Measurements from ENCODE around the gene CADM2. TPM values are rescaled to one million over a fixed set of nuclear protein-coding genes. Genes with fewer than 3 reads are reported as not detected.
A peak's percentile ranks its signal among the peaks of the same experiment; 100 is the strongest.

The CADM2 gene
- total and polyA plus RNA-seq, 2 experiments from 2014 or later, result 13.3 to 47.5 TPM

DNA sequence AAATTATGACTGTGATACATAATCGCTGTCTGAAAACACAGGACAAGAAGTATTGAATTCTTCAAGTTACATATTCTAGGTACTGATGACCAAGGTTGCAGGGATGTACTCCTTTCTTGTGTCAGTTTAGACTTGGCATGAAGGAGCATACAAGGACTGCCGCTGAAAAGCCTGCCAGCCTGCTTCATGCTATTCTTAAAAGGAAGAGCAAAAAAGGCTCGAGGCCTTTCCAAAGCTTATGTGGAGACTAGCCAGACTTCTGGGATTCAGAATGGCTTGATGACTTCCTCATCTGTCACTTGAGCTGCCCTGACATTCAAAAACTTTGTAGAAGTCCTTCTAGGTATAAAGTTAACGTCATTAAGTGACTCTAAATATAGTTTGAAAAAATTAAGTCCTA, 92.0 kb downstream of the CADM2 start:
- TF ChIP-seq, protein P1, sequence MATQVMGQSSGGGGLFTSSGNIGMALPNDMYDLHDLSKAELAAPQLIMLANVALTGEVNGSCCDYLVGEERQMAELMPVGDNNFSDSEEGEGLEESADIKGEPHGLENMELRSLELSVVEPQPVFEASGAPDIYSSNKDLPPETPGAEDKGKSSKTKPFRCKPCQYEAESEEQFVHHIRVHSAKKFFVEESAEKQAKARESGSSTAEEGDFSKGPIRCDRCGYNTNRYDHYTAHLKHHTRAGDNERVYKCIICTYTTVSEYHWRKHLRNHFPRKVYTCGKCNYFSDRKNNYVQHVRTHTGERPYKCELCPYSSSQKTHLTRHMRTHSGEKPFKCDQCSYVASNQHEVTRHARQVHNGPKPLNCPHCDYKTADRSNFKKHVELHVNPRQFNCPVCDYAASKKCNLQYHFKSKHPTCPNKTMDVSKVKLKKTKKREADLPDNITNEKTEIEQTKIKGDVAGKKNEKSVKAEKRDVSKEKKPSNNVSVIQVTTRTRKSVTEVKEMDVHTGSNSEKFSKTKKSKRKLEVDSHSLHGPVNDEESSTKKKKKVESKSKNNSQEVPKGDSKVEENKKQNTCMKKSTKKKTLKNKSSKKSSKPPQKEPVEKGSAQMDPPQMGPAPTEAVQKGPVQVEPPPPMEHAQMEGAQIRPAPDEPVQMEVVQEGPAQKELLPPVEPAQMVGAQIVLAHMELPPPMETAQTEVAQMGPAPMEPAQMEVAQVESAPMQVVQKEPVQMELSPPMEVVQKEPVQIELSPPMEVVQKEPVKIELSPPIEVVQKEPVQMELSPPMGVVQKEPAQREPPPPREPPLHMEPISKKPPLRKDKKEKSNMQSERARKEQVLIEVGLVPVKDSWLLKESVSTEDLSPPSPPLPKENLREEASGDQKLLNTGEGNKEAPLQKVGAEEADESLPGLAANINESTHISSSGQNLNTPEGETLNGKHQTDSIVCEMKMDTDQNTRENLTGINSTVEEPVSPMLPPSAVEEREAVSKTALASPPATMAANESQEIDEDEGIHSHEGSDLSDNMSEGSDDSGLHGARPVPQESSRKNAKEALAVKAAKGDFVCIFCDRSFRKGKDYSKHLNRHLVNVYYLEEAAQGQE (IDR thresholded peaks at IDR 0.05; ENCODE audit: unreplicated experiment), result no peak
- TF ChIP-seq, protein P2, sequence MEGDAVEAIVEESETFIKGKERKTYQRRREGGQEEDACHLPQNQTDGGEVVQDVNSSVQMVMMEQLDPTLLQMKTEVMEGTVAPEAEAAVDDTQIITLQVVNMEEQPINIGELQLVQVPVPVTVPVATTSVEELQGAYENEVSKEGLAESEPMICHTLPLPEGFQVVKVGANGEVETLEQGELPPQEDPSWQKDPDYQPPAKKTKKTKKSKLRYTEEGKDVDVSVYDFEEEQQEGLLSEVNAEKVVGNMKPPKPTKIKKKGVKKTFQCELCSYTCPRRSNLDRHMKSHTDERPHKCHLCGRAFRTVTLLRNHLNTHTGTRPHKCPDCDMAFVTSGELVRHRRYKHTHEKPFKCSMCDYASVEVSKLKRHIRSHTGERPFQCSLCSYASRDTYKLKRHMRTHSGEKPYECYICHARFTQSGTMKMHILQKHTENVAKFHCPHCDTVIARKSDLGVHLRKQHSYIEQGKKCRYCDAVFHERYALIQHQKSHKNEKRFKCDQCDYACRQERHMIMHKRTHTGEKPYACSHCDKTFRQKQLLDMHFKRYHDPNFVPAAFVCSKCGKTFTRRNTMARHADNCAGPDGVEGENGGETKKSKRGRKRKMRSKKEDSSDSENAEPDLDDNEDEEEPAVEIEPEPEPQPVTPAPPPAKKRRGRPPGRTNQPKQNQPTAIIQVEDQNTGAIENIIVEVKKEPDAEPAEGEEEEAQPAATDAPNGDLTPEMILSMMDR (conservative IDR thresholded peaks at IDR 0.05; ENCODE audit: low read depth in 2 of 2), result no peak
- TF ChIP-seq, protein P3, sequence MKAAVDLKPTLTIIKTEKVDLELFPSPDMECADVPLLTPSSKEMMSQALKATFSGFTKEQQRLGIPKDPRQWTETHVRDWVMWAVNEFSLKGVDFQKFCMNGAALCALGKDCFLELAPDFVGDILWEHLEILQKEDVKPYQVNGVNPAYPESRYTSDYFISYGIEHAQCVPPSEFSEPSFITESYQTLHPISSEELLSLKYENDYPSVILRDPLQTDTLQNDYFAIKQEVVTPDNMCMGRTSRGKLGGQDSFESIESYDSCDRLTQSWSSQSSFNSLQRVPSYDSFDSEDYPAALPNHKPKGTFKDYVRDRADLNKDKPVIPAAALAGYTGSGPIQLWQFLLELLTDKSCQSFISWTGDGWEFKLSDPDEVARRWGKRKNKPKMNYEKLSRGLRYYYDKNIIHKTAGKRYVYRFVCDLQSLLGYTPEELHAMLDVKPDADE (IDR thresholded peaks at IDR 0.05), result no peak
- no peak for TF ChIP-seq STAT1 (IDR thresholded peaks at IDR 0.05; ENCODE audit: unreplicated experiment)
- no peak for TF ChIP-seq POLR2AphosphoS5 (IDR thresholded peaks at IDR 0.05; ENCODE audit: low read depth)
- TF ChIP-seq JUNB (IDR thresholded peaks at IDR 0.05; ENCODE audit: unreplicated experiment), result no peak
- TF ChIP-seq NANOG (IDR thresholded peaks at IDR 0.05; ENCODE audit: borderline replicate concordance), result no peak
- TF ChIP-seq, protein P4, sequence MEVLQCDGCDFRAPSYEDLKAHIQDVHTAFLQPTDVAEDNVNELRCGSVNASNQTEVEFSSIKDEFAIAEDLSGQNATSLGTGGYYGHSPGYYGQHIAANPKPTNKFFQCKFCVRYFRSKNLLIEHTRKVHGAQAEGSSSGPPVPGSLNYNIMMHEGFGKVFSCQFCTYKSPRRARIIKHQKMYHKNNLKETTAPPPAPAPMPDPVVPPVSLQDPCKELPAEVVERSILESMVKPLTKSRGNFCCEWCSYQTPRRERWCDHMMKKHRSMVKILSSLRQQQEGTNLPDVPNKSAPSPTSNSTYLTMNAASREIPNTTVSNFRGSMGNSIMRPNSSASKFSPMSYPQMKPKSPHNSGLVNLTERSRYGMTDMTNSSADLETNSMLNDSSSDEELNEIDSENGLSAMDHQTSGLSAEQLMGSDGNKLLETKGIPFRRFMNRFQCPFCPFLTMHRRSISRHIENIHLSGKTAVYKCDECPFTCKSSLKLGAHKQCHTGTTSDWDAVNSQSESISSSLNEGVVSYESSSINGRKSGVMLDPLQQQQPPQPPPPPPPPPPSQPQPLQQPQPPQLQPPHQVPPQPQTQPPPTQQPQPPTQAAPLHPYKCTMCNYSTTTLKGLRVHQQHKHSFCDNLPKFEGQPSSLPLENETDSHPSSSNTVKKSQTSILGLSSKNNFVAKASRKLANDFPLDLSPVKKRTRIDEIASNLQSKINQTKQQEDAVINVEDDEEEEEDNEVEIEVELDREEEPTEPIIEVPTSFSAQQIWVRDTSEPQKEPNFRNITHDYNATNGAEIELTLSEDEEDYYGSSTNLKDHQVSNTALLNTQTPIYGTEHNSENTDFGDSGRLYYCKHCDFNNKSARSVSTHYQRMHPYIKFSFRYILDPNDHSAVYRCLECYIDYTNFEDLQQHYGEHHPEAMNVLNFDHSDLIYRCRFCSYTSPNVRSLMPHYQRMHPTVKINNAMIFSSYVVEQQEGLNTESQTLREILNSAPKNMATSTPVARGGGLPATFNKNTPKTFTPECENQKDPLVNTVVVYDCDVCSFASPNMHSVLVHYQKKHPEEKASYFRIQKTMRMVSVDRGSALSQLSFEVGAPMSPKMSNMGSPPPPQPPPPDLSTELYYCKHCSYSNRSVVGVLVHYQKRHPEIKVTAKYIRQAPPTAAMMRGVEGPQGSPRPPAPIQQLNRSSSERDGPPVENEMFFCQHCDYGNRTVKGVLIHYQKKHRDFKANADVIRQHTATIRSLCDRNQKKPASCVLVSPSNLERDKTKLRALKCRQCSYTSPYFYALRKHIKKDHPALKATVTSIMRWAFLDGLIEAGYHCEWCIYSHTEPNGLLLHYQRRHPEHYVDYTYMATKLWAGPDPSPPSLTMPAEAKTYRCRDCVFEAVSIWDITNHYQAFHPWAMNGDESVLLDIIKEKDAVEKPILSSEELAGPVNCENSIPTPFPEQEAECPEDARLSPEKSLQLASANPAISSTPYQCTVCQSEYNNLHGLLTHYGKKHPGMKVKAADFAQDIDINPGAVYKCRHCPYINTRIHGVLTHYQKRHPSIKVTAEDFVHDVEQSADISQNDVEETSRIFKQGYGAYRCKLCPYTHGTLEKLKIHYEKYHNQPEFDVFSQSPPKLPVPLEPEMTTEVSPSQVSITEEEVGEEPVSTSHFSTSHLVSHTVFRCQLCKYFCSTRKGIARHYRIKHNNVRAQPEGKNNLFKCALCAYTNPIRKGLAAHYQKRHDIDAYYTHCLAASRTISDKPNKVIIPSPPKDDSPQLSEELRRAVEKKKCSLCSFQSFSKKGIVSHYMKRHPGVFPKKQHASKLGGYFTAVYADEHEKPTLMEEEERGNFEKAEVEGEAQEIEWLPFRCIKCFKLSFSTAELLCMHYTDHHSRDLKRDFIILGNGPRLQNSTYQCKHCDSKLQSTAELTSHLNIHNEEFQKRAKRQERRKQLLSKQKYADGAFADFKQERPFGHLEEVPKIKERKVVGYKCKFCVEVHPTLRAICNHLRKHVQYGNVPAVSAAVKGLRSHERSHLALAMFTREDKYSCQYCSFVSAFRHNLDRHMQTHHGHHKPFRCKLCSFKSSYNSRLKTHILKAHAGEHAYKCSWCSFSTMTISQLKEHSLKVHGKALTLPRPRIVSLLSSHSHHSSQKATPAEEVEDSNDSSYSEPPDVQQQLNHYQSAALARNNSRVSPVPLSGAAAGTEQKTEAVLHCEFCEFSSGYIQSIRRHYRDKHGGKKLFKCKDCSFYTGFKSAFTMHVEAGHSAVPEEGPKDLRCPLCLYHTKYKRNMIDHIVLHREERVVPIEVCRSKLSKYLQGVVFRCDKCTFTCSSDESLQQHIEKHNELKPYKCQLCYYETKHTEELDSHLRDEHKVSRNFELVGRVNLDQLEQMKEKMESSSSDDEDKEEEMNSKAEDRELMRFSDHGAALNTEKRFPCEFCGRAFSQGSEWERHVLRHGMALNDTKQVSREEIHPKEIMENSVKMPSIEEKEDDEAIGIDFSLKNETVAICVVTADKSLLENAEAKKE (CRISPR knock-in tag; IDR thresholded peaks at IDR 0.05), result no peak
- no peak for TF ChIP-seq EZH2 (IDR thresholded peaks at IDR 0.05; ENCODE audit: low read depth, unreplicated experiment)
- no peak for TF ChIP-seq EZH2phosphoT487 (IDR thresholded peaks at IDR 0.05; ENCODE audit: unreplicated experiment)
- TF ChIP-seq ZNF114 (CRISPR knock-in tag; IDR thresholded peaks at IDR 0.05), result no peak
- no peak for TF ChIP-seq ZNF331 (CRISPR knock-in tag; IDR thresholded peaks at IDR 0.05; ENCODE audit: low read depth)
- no peak for TF ChIP-seq CREB1 (CRISPR knock-in tag; IDR thresholded peaks at IDR 0.05; ENCODE audit: low read depth)
- Mint-ChIP-seq H3K27ac (no peak overlapping the region), H3K27me3 (ENCODE audit: insufficient read depth, low read depth, poor library complexity) (no peaks in the 10 kb centered on the region), H3K36me3 (ENCODE audit: low read depth) (peaks cover 5% of the 10 kb centered on the region; the same call in 2 of the 3 replicates), H3K9me3 (no peaks in the 10 kb centered on the region; the same call in 2 of the 3 replicates), H3K4me3 (no peak overlapping the region), H3K4me1 (peaks cover 26% of the 10 kb centered on the region; the same call in 2 of the 3 replicates)
- Histone ChIP-seq H3K9me2 (ENCODE audit: insufficient read depth) (no peaks in the 10 kb centered on the region), H3F3A (replicated peaks; ENCODE audit: low read depth) (no peaks in the 10 kb centered on the region), H3K4me3 (no peak overlapping the region), H3K4me2 (no peak overlapping the region), H3K27ac (ENCODE audit: low read depth) (0 out of 2 replicates have a peak overlapping the region, but pooled peaks have one; percentile 6), H3K36me3 (ENCODE audit: insufficient read depth) (no peaks in the 10 kb centered on the region), H3K27me3 (ENCODE audit: insufficient read depth) (no peaks in the 10 kb centered on the region), H2AFZ (no peak overlapping the region), H3K79me2 (replicated peaks; ENCODE audit: insufficient read depth) (no peaks in the 10 kb centered on the region), H3K4me1 (ENCODE audit: insufficient read depth) (peaks cover 17% of the 10 kb centered on the region; the same call in 1 of the 2 replicates), H4K20me1 (replicated peaks; ENCODE audit: insufficient read depth) (no peaks in the 10 kb centered on the region)
- no peak for DNase-seq (ENCODE audit: low spot score)
- ATAC-seq, result no peak
